Measurements from ENCODE around the gene LCN15. TPM values are rescaled to one million over a fixed set of nuclear protein-coding genes. Genes with fewer than 3 reads are reported as not detected.

Gene LCN15
- total RNA-seq (2022; extraction: Qiagen RNA extraction; ENCODE audit: low read depth) = not detected in 5 replicates

GRCh38 chr9:136764301-136764891, at the start of gene LCN15:
Gene LCN15 (minus strand): TSS chr9:136764518. CDS start chr9:136764488, 30 bp downstream.

DNA sequence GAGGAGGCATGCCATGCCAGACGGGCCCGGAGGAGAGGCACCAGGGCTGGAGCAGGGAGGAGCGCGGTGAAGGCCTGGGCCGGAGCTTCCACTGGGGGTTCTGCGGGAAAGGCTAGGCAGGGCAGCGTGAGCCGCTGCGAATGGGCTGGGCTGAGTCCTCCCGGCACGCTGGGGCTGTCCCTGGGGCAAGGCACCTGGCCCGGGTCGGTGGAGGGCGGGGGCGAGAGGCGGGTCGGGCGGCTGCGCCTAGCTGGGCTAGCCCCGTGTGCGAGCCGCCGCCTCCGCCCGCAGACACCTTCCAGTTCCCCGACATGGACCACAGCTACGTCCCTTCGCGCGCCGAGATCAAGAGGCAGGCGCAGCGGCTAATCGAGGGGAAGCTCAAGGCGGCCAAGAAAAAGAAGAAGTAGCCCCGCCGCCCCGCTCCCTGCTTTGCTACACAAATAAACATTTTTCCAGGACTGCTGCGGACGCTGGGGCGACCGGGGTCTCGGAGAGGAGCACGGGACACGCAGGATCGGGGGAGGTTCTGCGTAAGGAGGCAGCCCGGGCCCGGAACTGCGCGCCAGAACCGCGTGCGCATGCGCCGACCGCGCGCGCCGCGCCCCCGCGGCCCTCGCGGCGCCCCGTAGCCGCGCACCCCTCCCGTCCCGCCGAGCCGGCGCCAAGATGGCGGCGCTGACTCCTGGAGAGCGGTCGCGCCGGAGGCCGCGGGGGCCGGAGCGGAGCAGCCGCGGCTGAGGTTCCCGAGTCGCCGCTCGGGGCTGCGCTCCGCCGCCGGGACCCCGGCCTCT, 43.2 kb upstream of the LCN15 start, which contains the start of gene RABL6:
TSS of gene RABL6 (plus strand) at position 668 of the 794 bp plus-strand sequence. CDS start 249 bp downstream, outside the sequence.

GRCh38 chr9:136796238-136796774, 32.0 kb upstream of the LCN15 start, which contains the start of gene CCDC183:
Gene CCDC183 (plus strand): TSS chr9:136796338. CDS start chr9:136796398, 60 bp downstream.

GRCh38 chr9:136790640-136791515, 26.6 kb upstream of the LCN15 start, which contains the start of gene TMEM141:
Gene TMEM141 (plus strand): TSS chr9:136791344. CDS start chr9:136791371, 27 bp downstream.

DNA sequence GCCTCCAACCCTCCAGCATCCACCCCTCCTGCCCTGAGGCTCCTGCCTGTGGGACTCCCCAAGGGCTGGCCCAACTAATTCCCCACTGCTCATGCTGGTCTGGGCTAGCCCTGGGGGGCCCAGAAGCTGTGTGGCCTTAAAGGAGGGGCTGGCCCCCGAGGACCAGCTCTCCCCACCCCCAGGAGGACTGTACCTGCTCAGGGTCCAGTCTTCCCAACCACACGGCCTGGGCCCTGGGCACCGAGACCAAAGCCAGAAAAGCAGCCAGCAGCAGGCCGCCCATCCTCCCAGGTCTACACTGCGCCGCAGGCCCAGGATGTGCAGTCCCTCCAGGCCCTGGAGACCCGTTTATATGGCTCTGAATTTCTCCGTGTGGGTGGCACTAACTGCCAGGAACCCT, 16.1 kb downstream of the LCN15 start, which contains the start of gene LCN6:
TSS of gene LCN6 (minus strand) at position 325 of the 400 bp plus-strand sequence. CDS start at position 283, 42 bp downstream.

GRCh38 chr9:136742591-136743391, 21.5 kb downstream of the LCN15 start, which contains the start of gene LCN10:
Gene LCN10 (minus strand): TSS chr9:136742940. CDS start chr9:136742903, 37 bp downstream.

DNA sequence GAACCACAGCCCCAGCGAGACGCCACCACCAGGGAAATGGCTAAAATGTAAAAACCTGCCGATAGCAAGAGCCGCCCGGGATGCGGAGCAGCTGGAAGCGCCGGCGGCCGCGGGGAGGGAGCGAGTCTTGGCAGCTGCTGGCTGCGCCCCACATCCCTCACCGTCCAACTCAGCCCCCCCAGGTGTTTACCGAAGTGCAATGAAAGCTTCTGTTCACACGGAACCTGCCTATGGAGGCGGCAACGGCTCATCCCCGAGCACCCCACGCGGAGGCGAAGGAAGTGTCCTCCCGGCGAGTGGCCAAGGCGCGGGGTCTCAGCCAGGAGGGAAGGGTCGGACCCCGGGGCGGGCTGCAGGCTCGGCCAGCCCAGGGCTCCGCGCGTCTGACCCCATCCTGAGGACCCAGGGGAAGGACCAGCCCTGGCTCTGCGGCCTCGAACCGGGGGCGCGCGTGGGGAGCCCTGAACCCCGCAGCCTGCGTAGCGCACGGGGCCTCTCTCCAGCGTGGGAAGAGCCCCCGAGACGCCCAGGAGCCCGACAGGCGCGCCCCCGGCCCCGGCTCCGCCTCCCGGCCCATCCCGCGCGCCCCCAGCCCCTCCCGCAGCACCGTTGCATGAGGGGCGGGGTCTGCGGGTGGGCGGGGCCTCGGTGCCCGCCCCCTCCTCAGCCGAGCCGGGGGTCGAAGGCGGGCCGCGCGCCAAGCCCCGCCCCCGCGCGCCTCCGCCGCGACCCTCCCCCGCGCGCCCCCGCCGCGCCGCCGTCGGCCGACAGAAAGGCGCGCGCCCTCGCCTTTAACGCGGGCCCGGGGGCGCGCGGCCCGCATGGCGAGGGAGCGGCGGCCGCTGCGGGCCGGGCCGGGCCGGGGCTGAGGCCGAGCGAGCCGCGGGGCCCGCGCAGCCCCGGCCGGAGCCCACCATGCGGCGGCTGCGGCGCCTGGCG, 52.3 kb downstream of the LCN15 start, which contains the start of gene DIPK1B:
TSS of gene DIPK1B (plus strand) at position 822 of the 939 bp plus-strand sequence. CDS start at position 916, 94 bp downstream.

Other genes with a start within 250 kb of the LCN15 start
- gene NOTCH1, start 218.5 kb downstream of the LCN15 start, total RNA-seq (2022; extraction: Qiagen RNA extraction; ENCODE audit: low read depth) = 7.0 to 13.1 TPM (median 10.8 TPM) in 5 replicates
- 34.7 to 61.3 TPM (median 53.8 TPM) in 5 replicates for gene EGFL7, start 101.6 kb downstream of the LCN15 start, total RNA-seq (2022; extraction: Qiagen RNA extraction; ENCODE audit: low read depth)
- 69.1 to 126 TPM (median 109 TPM) in 5 replicates for gene AGPAT2, start 77.1 kb downstream of the LCN15 start, total RNA-seq (2022; extraction: Qiagen RNA extraction; ENCODE audit: low read depth)
- gene DIPK1B, start 51.9 kb downstream of the LCN15 start, total RNA-seq (2022; extraction: Qiagen RNA extraction; ENCODE audit: low read depth) = 7.3 to 11.1 TPM (median 8.6 TPM) in 5 replicates
- not detected in 5 replicates for gene LCN10, start 21.6 kb downstream of the LCN15 start, total RNA-seq (2022; extraction: Qiagen RNA extraction; ENCODE audit: low read depth)
- not detected in 5 replicates for gene LCN6, start 16.0 kb downstream of the LCN15 start, total RNA-seq (2022; extraction: Qiagen RNA extraction; ENCODE audit: low read depth)
- gene LCN8, start 6.3 kb downstream of the LCN15 start, total RNA-seq (2022; extraction: Qiagen RNA extraction; ENCODE audit: low read depth) = not detected in 5 replicates
- 55.2 to 72.6 TPM (median 70.2 TPM) in 5 replicates for gene TMEM141, start 26.8 kb upstream of the LCN15 start, total RNA-seq (2022; extraction: Qiagen RNA extraction; ENCODE audit: low read depth)
- 0.28 to 0.49 TPM (median 0.32 TPM) in 5 replicates for gene CCDC183, start 31.8 kb upstream of the LCN15 start, total RNA-seq (2022; extraction: Qiagen RNA extraction; ENCODE audit: low read depth)
- gene RABL6, start 43.4 kb upstream of the LCN15 start, total RNA-seq (2022; extraction: Qiagen RNA extraction; ENCODE audit: low read depth) = 62.1 to 91.5 TPM (median 77.2 TPM) in 5 replicates
- 3.1 to 4.4 TPM (median 4.0 TPM) in 5 replicates for gene AJM1, start 78.0 kb upstream of the LCN15 start, total RNA-seq (2022; extraction: Qiagen RNA extraction; ENCODE audit: low read depth)
- 264 to 320 TPM (median 309 TPM) in 5 replicates for gene PHPT1, start 84.9 kb upstream of the LCN15 start, total RNA-seq (2022; extraction: Qiagen RNA extraction; ENCODE audit: low read depth)
- gene MAMDC4, start 87.8 kb upstream of the LCN15 start, total RNA-seq (2022; extraction: Qiagen RNA extraction; ENCODE audit: low read depth) = 1.8 to 5.2 TPM (median 3.6 TPM) in 5 replicates
- 453 to 576 TPM (median 473 TPM) in 5 replicates for gene EDF1, start 101.8 kb upstream of the LCN15 start, total RNA-seq (2022; extraction: Qiagen RNA extraction; ENCODE audit: low read depth)
- gene TRAF2, start 122.0 kb upstream of the LCN15 start, total RNA-seq (2022; extraction: Qiagen RNA extraction; ENCODE audit: low read depth) = 43.0 to 67.7 TPM (median 61.3 TPM) in 5 replicates
- 58.4 to 107 TPM (median 95.0 TPM) in 5 replicates for gene FBXW5, start 180.2 kb upstream of the LCN15 start, total RNA-seq (2022; extraction: Qiagen RNA extraction; ENCODE audit: low read depth)
- 0.24 to 2.2 TPM (median 0.66 TPM) in 5 replicates for gene C8G, start 180.7 kb upstream of the LCN15 start, total RNA-seq (2022; extraction: Qiagen RNA extraction; ENCODE audit: low read depth)
- 0.61 to 1.6 TPM (median 0.86 TPM) in 5 replicates for gene LCN12, start 187.8 kb upstream of the LCN15 start, total RNA-seq (2022; extraction: Qiagen RNA extraction; ENCODE audit: low read depth)
- 0.25 to 0.76 TPM (median 0.59 TPM) in 3 of 5 replicates, not detected in the others for gene PTGDS, start 213.0 kb upstream of the LCN15 start, total RNA-seq (2022; extraction: Qiagen RNA extraction; ENCODE audit: low read depth)
- not detected in 5 replicates for gene LCNL1, start 218.5 kb upstream of the LCN15 start, total RNA-seq (2022; extraction: Qiagen RNA extraction; ENCODE audit: low read depth)
- 42.1 to 79.2 TPM (median 76.4 TPM) in 5 replicates for gene PAXX, start 227.9 kb upstream of the LCN15 start, total RNA-seq (2022; extraction: Qiagen RNA extraction; ENCODE audit: low read depth)
- gene CLIC3, start 232.1 kb upstream of the LCN15 start, total RNA-seq (2022; extraction: Qiagen RNA extraction; ENCODE audit: low read depth) = 2.0 to 3.7 TPM (median 3.4 TPM) in 5 replicates

Data from A549 treated with RU486 at 1 μM for 4 hours (cell line).